HepG2 (cell line): ENCODE measurements around the gene SEMA7A. TPM values are rescaled to one million over a fixed set of nuclear protein-coding genes. Genes with fewer than 3 reads are reported as not detected.

Experiments
- CBX1 ChIP-seq: IDR thresholded peaks from one replicate; pipeline ENCODE4 v1.6.1; 2016; ENCODE audit warnings: antibody characterized with exemption, low read depth
- FOXK1 ChIP-seq: sonication (generic); formaldehyde crosslinking; IDR thresholded peaks from 2 replicates; pipeline ENCODE4 v1.4.0; 2020; ENCODE audit warnings: low read depth, missing genetic modification reagents, borderline replicate concordance
- NFYB ChIP-seq: sonication (generic); formaldehyde crosslinking; IDR thresholded peaks from 2 replicates; pipeline ENCODE4 v1.4.0; 2020; ENCODE audit warnings: missing genetic modification reagents
- ZFP36 ChIP-seq: fragments of 150-350 bp; IDR thresholded peaks from 2 replicates; pipeline ENCODE4 v1.6.1; 2018; ENCODE audit warnings: borderline replicate concordance, low read length, low read depth; ENCODE audit not compliant: partially characterized antibody
- ZNF614 ChIP-seq: IDR thresholded peaks from 2 replicates; pipeline ENCODE4 v1.6.1; 2018; ENCODE audit warnings: missing biosample characterization, missing genetic modification reagents, inconsistent platforms, borderline replicate concordance
- ZNF780A ChIP-seq: sonication (generic); formaldehyde crosslinking; IDR thresholded peaks from 2 replicates; pipeline ENCODE4 v1.8.0; 2022; ENCODE audit warnings: mild to moderate bottlenecking, missing genetic modification reagents, moderate library complexity
- ZSCAN20 ChIP-seq: sonication (generic); formaldehyde crosslinking; IDR thresholded peaks from 2 replicates; pipeline ENCODE4 v1.4.0; 2020; ENCODE audit warnings: missing genetic modification reagents, mild to moderate bottlenecking, borderline replicate concordance
- ZSCAN21 ChIP-seq: sonication (generic); formaldehyde crosslinking; IDR thresholded peaks from 2 replicates; pipeline ENCODE4 v1.8.0; 2022; ENCODE audit warnings: mild to moderate bottlenecking, missing genetic modification reagents, moderate library complexity, borderline replicate concordance
- polyA plus RNA-seq, 8 experiments: library from polyadenylated mRNA; depleted of rRNA in 3 of 8; stranded (reverse) in 7 of 8; unstranded in 1 of 8; fragments of >200 nt; fragmentation: Illumina TruSeq in 4 of 8; extraction: Trizol in 4 of 8; gene quantifications; 2 replicates each; pipeline versions ENCODE4 v1.2.1 to v1.2.3, GENCODE V29; 2011 to 2016; ENCODE audit warnings: low read depth in 4 of 8, missing spikeins in 1 of 8, mixed read lengths in 1 of 8; ENCODE audit not compliant: insufficient read depth in 1 of 8
- total RNA-seq, 5 experiments: library from RNA; depleted of rRNA; stranded (reverse); fragments of >200 nt; fragmentation: Illumina TruSeq; extraction: Trizol; gene quantifications; 2 replicates each; pipeline ENCODE4 v1.2.3, GENCODE V29; 2016; ENCODE audit warnings: low read depth in 1 of 5
- TF ChIP-seq, protein P1 (sequence below): sonication (generic); formaldehyde crosslinking; IDR thresholded peaks from 2 replicates; pipeline ENCODE4 v1.5.1; 2020; ENCODE audit warnings: mild to moderate bottlenecking, missing genetic modification reagents, borderline replicate concordance
- TF ChIP-seq, protein P2 (sequence below): IDR thresholded peaks from 2 replicates; pipeline ENCODE4 v1.6.1; 2012; ENCODE audit warnings: low read depth, low read length, improper control_type of control experiment
- TF ChIP-seq, protein P3 (sequence below), 2 experiments: fragments of 450-650 bp in 1 of 2; sonication (generic) in 1 of 2; formaldehyde crosslinking in 1 of 2; IDR thresholded peaks; 2 replicates each; pipeline versions ENCODE4 v1.6.1 to v1.8.0; 2016 to 2022; ENCODE audit warnings: antibody characterized with exemption in 1 of 2, mild to moderate bottlenecking in 1 of 2, missing genetic modification reagents in 1 of 2

Gene SEMA7A
- total and polyA plus RNA-seq, 2 of the 13 experiments (the other 11 are each of a cell fraction or from before 2014, with no cell fraction given) = 9.0 to 15.8 TPM

DNA sequence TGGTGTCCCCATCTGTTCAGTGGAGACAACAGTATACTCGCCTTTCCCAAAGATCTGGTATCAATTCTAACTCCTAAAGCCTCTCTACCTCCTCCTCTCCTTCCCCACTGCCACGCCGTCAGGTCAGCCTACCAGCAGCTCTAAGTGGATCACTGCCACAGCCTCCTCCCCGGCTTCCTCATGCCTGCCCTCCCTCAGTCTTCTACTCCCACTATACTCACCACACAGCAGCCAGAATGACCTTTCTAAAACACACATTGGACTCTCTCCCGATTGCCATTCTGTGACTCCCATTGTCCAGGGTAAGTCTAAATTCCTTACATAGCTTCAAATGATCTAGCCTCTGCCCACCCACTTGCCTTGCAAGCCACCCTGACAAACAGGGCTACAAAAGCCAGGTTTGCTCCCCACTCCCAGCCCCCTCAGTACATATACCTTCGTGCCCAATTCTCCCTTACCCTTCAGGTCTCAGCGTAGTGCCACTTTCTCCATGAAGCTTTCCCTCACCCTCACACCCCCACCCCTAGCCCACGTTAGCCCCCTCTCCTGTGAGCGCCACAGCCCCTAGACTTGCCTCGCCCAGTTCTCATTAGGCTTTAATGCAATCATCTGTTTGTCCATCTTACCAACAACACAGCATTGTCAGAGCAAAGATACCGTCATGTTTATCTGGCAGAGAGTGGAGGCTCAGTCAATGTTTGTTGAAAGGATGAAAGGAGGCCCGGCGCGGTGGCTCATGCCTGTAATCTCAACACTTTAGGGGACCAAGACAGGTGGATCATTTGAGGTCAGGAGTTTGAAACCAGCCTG lies 9.5 kb upstream of the SEMA7A start (continued):
- TF ChIP-seq, protein P1, sequence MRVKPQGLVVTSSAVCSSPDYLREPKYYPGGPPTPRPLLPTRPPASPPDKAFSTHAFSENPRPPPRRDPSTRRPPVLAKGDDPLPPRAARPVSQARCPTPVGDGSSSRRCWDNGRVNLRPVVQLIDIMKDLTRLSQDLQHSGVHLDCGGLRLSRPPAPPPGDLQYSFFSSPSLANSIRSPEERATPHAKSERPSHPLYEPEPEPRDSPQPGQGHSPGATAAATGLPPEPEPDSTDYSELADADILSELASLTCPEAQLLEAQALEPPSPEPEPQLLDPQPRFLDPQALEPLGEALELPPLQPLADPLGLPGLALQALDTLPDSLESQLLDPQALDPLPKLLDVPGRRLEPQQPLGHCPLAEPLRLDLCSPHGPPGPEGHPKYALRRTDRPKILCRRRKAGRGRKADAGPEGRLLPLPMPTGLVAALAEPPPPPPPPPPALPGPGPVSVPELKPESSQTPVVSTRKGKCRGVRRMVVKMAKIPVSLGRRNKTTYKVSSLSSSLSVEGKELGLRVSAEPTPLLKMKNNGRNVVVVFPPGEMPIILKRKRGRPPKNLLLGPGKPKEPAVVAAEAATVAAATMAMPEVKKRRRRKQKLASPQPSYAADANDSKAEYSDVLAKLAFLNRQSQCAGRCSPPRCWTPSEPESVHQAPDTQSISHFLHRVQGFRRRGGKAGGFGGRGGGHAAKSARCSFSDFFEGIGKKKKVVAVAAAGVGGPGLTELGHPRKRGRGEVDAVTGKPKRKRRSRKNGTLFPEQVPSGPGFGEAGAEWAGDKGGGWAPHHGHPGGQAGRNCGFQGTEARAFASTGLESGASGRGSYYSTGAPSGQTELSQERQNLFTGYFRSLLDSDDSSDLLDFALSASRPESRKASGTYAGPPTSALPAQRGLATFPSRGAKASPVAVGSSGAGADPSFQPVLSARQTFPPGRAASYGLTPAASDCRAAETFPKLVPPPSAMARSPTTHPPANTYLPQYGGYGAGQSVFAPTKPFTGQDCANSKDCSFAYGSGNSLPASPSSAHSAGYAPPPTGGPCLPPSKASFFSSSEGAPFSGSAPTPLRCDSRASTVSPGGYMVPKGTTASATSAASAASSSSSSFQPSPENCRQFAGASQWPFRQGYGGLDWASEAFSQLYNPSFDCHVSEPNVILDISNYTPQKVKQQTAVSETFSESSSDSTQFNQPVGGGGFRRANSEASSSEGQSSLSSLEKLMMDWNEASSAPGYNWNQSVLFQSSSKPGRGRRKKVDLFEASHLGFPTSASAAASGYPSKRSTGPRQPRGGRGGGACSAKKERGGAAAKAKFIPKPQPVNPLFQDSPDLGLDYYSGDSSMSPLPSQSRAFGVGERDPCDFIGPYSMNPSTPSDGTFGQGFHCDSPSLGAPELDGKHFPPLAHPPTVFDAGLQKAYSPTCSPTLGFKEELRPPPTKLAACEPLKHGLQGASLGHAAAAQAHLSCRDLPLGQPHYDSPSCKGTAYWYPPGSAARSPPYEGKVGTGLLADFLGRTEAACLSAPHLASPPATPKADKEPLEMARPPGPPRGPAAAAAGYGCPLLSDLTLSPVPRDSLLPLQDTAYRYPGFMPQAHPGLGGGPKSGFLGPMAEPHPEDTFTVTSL = peak; percentile 88
- TF ChIP-seq ZFP36 (no peak), FOXK1 (CRISPR knock-in tag) (peak; percentile 96), CBX1 (no peak), NFYB (CRISPR knock-in tag) (no peak), ZSCAN20 (no peak), ZSCAN21 (CRISPR knock-in tag) (peak; percentile 77), ZNF614 (CRISPR knock-in tag) (peak; percentile 79; the same call in 1 of the 2 replicates), ZNF780A (CRISPR knock-in tag) (peak; percentile 53; the same call in 1 of the 2 replicates)
- TF ChIP-seq, protein P2, sequence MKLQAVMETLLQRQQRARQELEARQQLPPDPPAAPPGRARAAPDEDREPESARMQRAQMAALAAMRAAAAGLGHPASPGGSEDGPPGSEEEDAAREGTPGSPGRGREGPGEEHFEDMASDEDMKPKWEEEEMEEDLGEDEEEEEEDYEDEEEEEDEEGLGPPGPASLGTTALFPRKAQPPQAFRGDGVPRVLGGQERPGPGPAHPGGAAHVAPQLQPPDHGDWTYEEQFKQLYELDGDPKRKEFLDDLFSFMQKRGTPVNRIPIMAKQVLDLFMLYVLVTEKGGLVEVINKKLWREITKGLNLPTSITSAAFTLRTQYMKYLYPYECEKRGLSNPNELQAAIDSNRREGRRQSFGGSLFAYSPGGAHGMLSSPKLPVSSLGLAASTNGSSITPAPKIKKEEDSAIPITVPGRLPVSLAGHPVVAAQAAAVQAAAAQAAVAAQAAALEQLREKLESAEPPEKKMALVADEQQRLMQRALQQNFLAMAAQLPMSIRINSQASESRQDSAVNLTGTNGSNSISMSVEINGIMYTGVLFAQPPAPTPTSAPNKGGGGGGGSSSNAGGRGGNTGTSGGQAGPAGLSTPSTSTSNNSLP = peak; percentile 63
- TF ChIP-seq, protein P3, sequence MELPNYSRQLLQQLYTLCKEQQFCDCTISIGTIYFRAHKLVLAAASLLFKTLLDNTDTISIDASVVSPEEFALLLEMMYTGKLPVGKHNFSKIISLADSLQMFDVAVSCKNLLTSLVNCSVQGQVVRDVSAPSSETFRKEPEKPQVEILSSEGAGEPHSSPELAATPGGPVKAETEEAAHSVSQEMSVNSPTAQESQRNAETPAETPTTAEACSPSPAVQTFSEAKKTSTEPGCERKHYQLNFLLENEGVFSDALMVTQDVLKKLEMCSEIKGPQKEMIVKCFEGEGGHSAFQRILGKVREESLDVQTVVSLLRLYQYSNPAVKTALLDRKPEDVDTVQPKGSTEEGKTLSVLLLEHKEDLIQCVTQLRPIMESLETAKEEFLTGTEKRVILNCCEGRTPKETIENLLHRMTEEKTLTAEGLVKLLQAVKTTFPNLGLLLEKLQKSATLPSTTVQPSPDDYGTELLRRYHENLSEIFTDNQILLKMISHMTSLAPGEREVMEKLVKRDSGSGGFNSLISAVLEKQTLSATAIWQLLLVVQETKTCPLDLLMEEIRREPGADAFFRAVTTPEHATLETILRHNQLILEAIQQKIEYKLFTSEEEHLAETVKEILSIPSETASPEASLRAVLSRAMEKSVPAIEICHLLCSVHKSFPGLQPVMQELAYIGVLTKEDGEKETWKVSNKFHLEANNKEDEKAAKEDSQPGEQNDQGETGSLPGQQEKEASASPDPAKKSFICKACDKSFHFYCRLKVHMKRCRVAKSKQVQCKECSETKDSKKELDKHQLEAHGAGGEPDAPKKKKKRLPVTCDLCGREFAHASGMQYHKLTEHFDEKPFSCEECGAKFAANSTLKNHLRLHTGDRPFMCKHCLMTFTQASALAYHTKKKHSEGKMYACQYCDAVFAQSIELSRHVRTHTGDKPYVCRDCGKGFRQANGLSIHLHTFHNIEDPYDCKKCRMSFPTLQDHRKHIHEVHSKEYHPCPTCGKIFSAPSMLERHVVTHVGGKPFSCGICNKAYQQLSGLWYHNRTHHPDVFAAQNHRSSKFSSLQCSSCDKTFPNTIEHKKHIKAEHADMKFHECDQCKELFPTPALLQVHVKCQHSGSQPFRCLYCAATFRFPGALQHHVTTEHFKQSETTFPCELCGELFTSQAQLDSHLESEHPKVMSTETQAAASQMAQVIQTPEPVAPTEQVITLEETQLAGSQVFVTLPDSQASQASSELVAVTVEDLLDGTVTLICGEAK (IDR thresholded peaks at IDR 0.05) = no peak
- TF ChIP-seq, protein P3 (CRISPR knock-in tag; IDR thresholded peaks at IDR 0.05) = no peak; the same call in 1 of the 2 replicates
